ENCODE measurements around the gene FAM89A.

Gene FAM89A

GRCh38 chr1:230976360-230976759 lies 63.7 kb downstream of the FAM89A start:
- H3K4me1 ChIP-seq (ENCODE audit: control insufficient read depth in 2 of 2, insufficient read depth in 1 of 2, low read depth in 1 of 2, low read length in 2 of 2) = peaks cover 2 to 5% of the 10 kb centered on the region in 2 donors
- DNase-seq (ENCODE audit: low spot score) = no peak
- no peak overlapping the region for H3K4me2 ChIP-seq (ENCODE audit: insufficient read depth, low read length, poor library complexity, severe bottlenecking)
- WGBS, 2 donors (ENCODE audit: extremely low coverage in 2 of 2, insufficient read length in 2 of 2, insufficient replicate concordance in 1 of 2) = no CpG with 5 or more reads among the region's 4 CpGs
- no peak overlapping the region for H3K4ac ChIP-seq (ENCODE audit: low read length)
- H2AFZ ChIP-seq (ENCODE audit: low read length) = no peak overlapping the region
- H2BK15ac ChIP-seq (ENCODE audit: low read length) = no peak overlapping the region
- no peak overlapping the region for H3K18ac ChIP-seq (ENCODE audit: low read length)
- H3K9me3 ChIP-seq (replicated peaks in 1 of 2; ENCODE audit: control insufficient read depth in 2 of 2, insufficient read depth in 1 of 2, low read depth in 1 of 2, low read length in 2 of 2) = no peaks in the 10 kb centered on the region
- no peak overlapping the region for H3K9ac ChIP-seq (ENCODE audit: low read depth, low read length, poor library complexity)
- H3K79me1 ChIP-seq (ENCODE audit: low read depth, low read length) = peaks cover 5% of the 10 kb centered on the region
- no peak overlapping the region for H4K8ac ChIP-seq (ENCODE audit: low read depth, low read length)
- H2BK12ac ChIP-seq (ENCODE audit: low read length) = no peak overlapping the region
- H2AK5ac ChIP-seq (ENCODE audit: low read depth, low read length) = no peak overlapping the region
- peaks cover 10 to 18% of the 10 kb centered on the region in 2 donors for H3K36me3 ChIP-seq (replicated peaks in 1 of 2; ENCODE audit: control insufficient read depth in 2 of 2, insufficient read depth in 2 of 2, low read length in 2 of 2)
- no peak overlapping the region for H3K14ac ChIP-seq (ENCODE audit: low read length)
- H2BK5ac ChIP-seq (ENCODE audit: low read length) = no peak overlapping the region
- no peak overlapping the region for H3K27ac ChIP-seq (replicated peaks; ENCODE audit: low read length)
- H3K27me3 ChIP-seq (ENCODE audit: control insufficient read depth in 3 of 3, insufficient read depth in 3 of 3, low read depth in 1 of 3, low read length in 3 of 3) = no peaks in the 10 kb centered on the region
- H3K4me3 ChIP-seq (ENCODE audit: low read length in 2 of 2) = no peak overlapping the region
- H2BK120ac ChIP-seq (ENCODE audit: low read depth, low read length) = no peak overlapping the region
- H4K91ac ChIP-seq (ENCODE audit: low read depth, low read length, poor library complexity) = no peak overlapping the region
- no peak overlapping the region for H3K23ac ChIP-seq (ENCODE audit: low read depth, low read length, poor library complexity)

- Histone ChIP-seq H3K18ac (ENCODE audit: low read length) (no peak overlapping the region), H3K27me3 (ENCODE audit: control insufficient read depth in 3 of 3, insufficient read depth in 3 of 3, low read depth in 1 of 3, low read length in 3 of 3) (no peaks in the 10 kb centered on the region), H3K79me1 (ENCODE audit: low read depth, low read length) (peaks cover 5% of the 10 kb centered on the region), H3K4me2 (ENCODE audit: insufficient read depth, low read length, poor library complexity, severe bottlenecking) (no peak overlapping the region), H3K23ac (ENCODE audit: low read depth, low read length, poor library complexity) (no peak overlapping the region), H2BK120ac (ENCODE audit: low read depth, low read length) (no peak overlapping the region), H3K14ac (ENCODE audit: low read length) (no peak overlapping the region), H4K8ac (ENCODE audit: low read depth, low read length) (no peak overlapping the region), H3K4ac (ENCODE audit: low read length) (no peak overlapping the region), H4K91ac (ENCODE audit: low read depth, low read length, poor library complexity) (no peak overlapping the region), H3K9ac (ENCODE audit: low read depth, low read length, poor library complexity) (no peak overlapping the region), H2BK5ac (ENCODE audit: low read length) (no peak overlapping the region), H2BK15ac (ENCODE audit: low read length) (no peak overlapping the region), H2BK12ac (ENCODE audit: low read length) (no peak overlapping the region), H2AK5ac (ENCODE audit: low read depth, low read length) (no peak overlapping the region), H3K4me3 (ENCODE audit: low read length in 2 of 2) (no peak overlapping the region), H3K9me3 (replicated peaks in 1 of 2; ENCODE audit: control insufficient read depth in 2 of 2, insufficient read depth in 1 of 2, low read depth in 1 of 2, low read length in 2 of 2) (no peaks in the 10 kb centered on the region), H3K27ac (replicated peaks; ENCODE audit: low read length) (no peak overlapping the region), H3K4me1 (ENCODE audit: control insufficient read depth in 2 of 2, insufficient read depth in 1 of 2, low read depth in 1 of 2, low read length in 2 of 2) (peaks cover 2 to 5% of the 10 kb centered on the region in 2 donors), H3K36me3 (replicated peaks in 1 of 2; ENCODE audit: control insufficient read depth in 2 of 2, insufficient read depth in 2 of 2, low read length in 2 of 2) (peaks cover 10% of the 10 kb centered on the region in 2 donors), H2AFZ (ENCODE audit: low read length) (no peak overlapping the region)
- DNase-seq (ENCODE audit: low spot score) = no peak
- no CpG with 5 or more reads among the region's 3 CpGs for WGBS, 2 donors (ENCODE audit: extremely low coverage in 2 of 2, insufficient read length in 2 of 2, insufficient replicate concordance in 1 of 2)
Measured at GRCh38 chr1:230975636-230976035, 64.4 kb downstream of the FAM89A start.

- no peak overlapping the region for H3K9ac ChIP-seq (ENCODE audit: low read depth, low read length, poor library complexity)
- no peak overlapping the region for H2BK12ac ChIP-seq (ENCODE audit: low read length)
- no peak overlapping the region for H4K91ac ChIP-seq (ENCODE audit: low read depth, low read length, poor library complexity)
- no peak overlapping the region for H3K4ac ChIP-seq (ENCODE audit: low read length)
- H2BK15ac ChIP-seq (ENCODE audit: low read length) = no peak overlapping the region
- peaks cover 10 to 12% of the 10 kb centered on the region in 2 donors for H3K36me3 ChIP-seq (replicated peaks in 1 of 2; ENCODE audit: control insufficient read depth in 2 of 2, insufficient read depth in 2 of 2, low read length in 2 of 2)
- H2AFZ ChIP-seq (ENCODE audit: low read length) = no peak overlapping the region
- H2BK120ac ChIP-seq (ENCODE audit: low read depth, low read length) = no peak overlapping the region
- H3K27me3 ChIP-seq (ENCODE audit: control insufficient read depth in 3 of 3, insufficient read depth in 3 of 3, low read depth in 1 of 3, low read length in 3 of 3) = no peaks in the 10 kb centered on the region
- H2BK5ac ChIP-seq (ENCODE audit: low read length) = no peak overlapping the region
- peaks cover 5% of the 10 kb centered on the region for H3K79me1 ChIP-seq (ENCODE audit: low read depth, low read length)
- H3K4me1 ChIP-seq (ENCODE audit: control insufficient read depth in 2 of 2, insufficient read depth in 1 of 2, low read depth in 1 of 2, low read length in 2 of 2) = peaks cover 2 to 5% of the 10 kb centered on the region in 2 donors
- no peak overlapping the region for H3K4me3 ChIP-seq (ENCODE audit: low read length in 2 of 2)
- H3K4me2 ChIP-seq (ENCODE audit: insufficient read depth, low read length, poor library complexity, severe bottlenecking) = no peak overlapping the region
- H3K23ac ChIP-seq (ENCODE audit: low read depth, low read length, poor library complexity) = no peak overlapping the region
- no peak overlapping the region for H3K14ac ChIP-seq (ENCODE audit: low read length)
- H3K27ac ChIP-seq (replicated peaks; ENCODE audit: low read length) = no peak overlapping the region
- no peak overlapping the region for H3K18ac ChIP-seq (ENCODE audit: low read length)
- no peak for DNase-seq (ENCODE audit: low spot score)
- no peaks in the 10 kb centered on the region for H3K9me3 ChIP-seq (replicated peaks in 1 of 2; ENCODE audit: control insufficient read depth in 2 of 2, insufficient read depth in 1 of 2, low read depth in 1 of 2, low read length in 2 of 2)
- no peak overlapping the region for H4K8ac ChIP-seq (ENCODE audit: low read depth, low read length)
- WGBS, 2 donors (ENCODE audit: extremely low coverage in 2 of 2, insufficient read length in 2 of 2, insufficient replicate concordance in 1 of 2) = no CpG with 5 or more reads among the region's 1 CpG
- H2AK5ac ChIP-seq (ENCODE audit: low read depth, low read length) = no peak overlapping the region
Measured at GRCh38 chr1:230972855-230973271, 67.2 kb downstream of the FAM89A start.

GRCh38 chr1:230971771-230972170 lies 68.3 kb downstream of the FAM89A start:
- H3K4me2 ChIP-seq (ENCODE audit: insufficient read depth, low read length, poor library complexity, severe bottlenecking) = no peak overlapping the region
- peaks cover 2% of the 10 kb centered on the region for H3K79me1 ChIP-seq (ENCODE audit: low read depth, low read length)
- H3K27me3 ChIP-seq (ENCODE audit: control insufficient read depth in 3 of 3, insufficient read depth in 3 of 3, low read depth in 1 of 3, low read length in 3 of 3) = no peaks in the 10 kb centered on the region
- no peak overlapping the region for H2AFZ ChIP-seq (ENCODE audit: low read length)
- H4K91ac ChIP-seq (ENCODE audit: low read depth, low read length, poor library complexity) = no peak overlapping the region
- H2BK15ac ChIP-seq (ENCODE audit: low read length) = no peak overlapping the region
- no peaks in the 10 kb centered on the region for H3K9me3 ChIP-seq (replicated peaks in 1 of 2; ENCODE audit: control insufficient read depth in 2 of 2, insufficient read depth in 1 of 2, low read depth in 1 of 2, low read length in 2 of 2)
- DNase-seq (ENCODE audit: low spot score) = no peak
- H3K36me3 ChIP-seq (replicated peaks in 1 of 2; ENCODE audit: control insufficient read depth in 2 of 2, insufficient read depth in 2 of 2, low read length in 2 of 2) = peaks cover 10 to 12% of the 10 kb centered on the region in 2 donors
- no peak overlapping the region for H2BK5ac ChIP-seq (ENCODE audit: low read length)
- H4K8ac ChIP-seq (ENCODE audit: low read depth, low read length) = no peak overlapping the region
- no peak overlapping the region for H2BK12ac ChIP-seq (ENCODE audit: low read length)
- H2BK120ac ChIP-seq (ENCODE audit: low read depth, low read length) = no peak overlapping the region
- H3K9ac ChIP-seq (ENCODE audit: low read depth, low read length, poor library complexity) = no peak overlapping the region
- no peak overlapping the region for H3K14ac ChIP-seq (ENCODE audit: low read length)
- no peak overlapping the region for H3K4me3 ChIP-seq (ENCODE audit: low read length in 2 of 2)
- no peak overlapping the region for H3K18ac ChIP-seq (ENCODE audit: low read length)
- no peaks in the 10 kb centered on the region for H3K4me1 ChIP-seq (ENCODE audit: control insufficient read depth in 2 of 2, insufficient read depth in 1 of 2, low read depth in 1 of 2, low read length in 2 of 2)
- no peak overlapping the region for H3K4ac ChIP-seq (ENCODE audit: low read length)
- no peak overlapping the region for H3K27ac ChIP-seq (replicated peaks; ENCODE audit: low read length)
- no peak overlapping the region for H3K23ac ChIP-seq (ENCODE audit: low read depth, low read length, poor library complexity)
- H2AK5ac ChIP-seq (ENCODE audit: low read depth, low read length) = no peak overlapping the region

Data from neuronal stem cell (in vitro differentiated cells).